ENCODE measurements around the gene GLRX3. TPM values are rescaled to one million over a fixed set of nuclear protein-coding genes. Genes with fewer than 3 reads are reported as not detected.
A peak's percentile ranks its signal among the peaks of the same experiment; 100 is the strongest.

Gene GLRX3
- total and polyA plus RNA-seq, 2 of the 13 experiments (the other 11 are each of a cell fraction or from before 2014, with no cell fraction given) = 91.4 to 135 TPM

GRCh38 chr10:130136226-130137089 is at the start of gene GLRX3 (continued):
- TF ChIP-seq HMGXB3 (CRISPR knock-in tag; IDR thresholded peaks at IDR 0.05; ENCODE audit: borderline replicate concordance) = no peak
- TF ChIP-seq NR1H2 (CRISPR knock-in tag; IDR thresholded peaks at IDR 0.05; ENCODE audit: borderline replicate concordance, low read depth) = no peak
- no peak for TF ChIP-seq MTA3 (CRISPR knock-in tag; IDR thresholded peaks at IDR 0.05)
- TF ChIP-seq ZNF574 (CRISPR knock-in tag; IDR thresholded peaks at IDR 0.05) = peak; percentile 67; the same call in 1 of the 2 replicates
- 0 out of 2 replicates have a peak, but pooled peaks have one; percentile 11 for TF ChIP-seq NCOR1 (IDR thresholded peaks at IDR 0.05; ENCODE audit: borderline replicate concordance, low read length)
- TF ChIP-seq RNF2 (conservative IDR thresholded peaks at IDR 0.05; ENCODE audit: low read depth) = no peak; the same call in 1 of the 2 replicates
- TF ChIP-seq HOXA9 (CRISPR knock-in tag; IDR thresholded peaks at IDR 0.05; ENCODE audit: borderline replicate concordance) = 0 out of 2 replicates have a peak, but pooled peaks have one; percentile 36
- peak; percentile 26; the same call in 1 of the 2 replicates for TF ChIP-seq MXD1 (CRISPR knock-in tag; IDR thresholded peaks at IDR 0.05)
- no peak for TF ChIP-seq BATF2 (CRISPR knock-in tag; IDR thresholded peaks at IDR 0.05)
- no peak for TF ChIP-seq DPF2 (CRISPR knock-in tag; IDR thresholded peaks at IDR 0.05; ENCODE audit: borderline replicate concordance, low read depth)
- no peak for TF ChIP-seq ZMYM3 (CRISPR knock-in tag; IDR thresholded peaks at IDR 0.05)
- peak; percentile 92 for TF ChIP-seq THAP11 (CRISPR knock-in tag; IDR thresholded peaks at IDR 0.05)
- no peak for TF ChIP-seq HNRNPH1 (optimal IDR thresholded peaks at IDR 0.05; ENCODE audit: low read depth, low read length)
- TF ChIP-seq TBL1XR1 (IDR thresholded peaks at IDR 0.05; ENCODE audit: borderline replicate concordance, low read length, partially characterized antibody) = no peak
- TF ChIP-seq ZNF589 (CRISPR knock-in tag; conservative IDR thresholded peaks at IDR 0.05) = no peak

Measured in HepG2 (cell line).